Astrocyte (in vitro differentiated cells and primary cell): ENCODE results near the gene INAVA.

Experiments
- CTCF ChIP-seq: IDR thresholded peaks from 2 replicates; pipeline ENCODE4 v1.5.1; 2011; ENCODE audit warnings: low read depth, mild to moderate bottlenecking, inconsistent platforms, low read length, moderate library complexity; ENCODE audit not compliant: insufficient read depth
- EZH2 ChIP-seq: IDR thresholded peaks from 2 replicates; pipeline ENCODE4 v1.6.1; 2012; ENCODE audit warnings: mild to moderate bottlenecking, low read length, inconsistent platforms; ENCODE audit not compliant: insufficient read depth

GRCh38 chr1:200901350-200901749 is 6.7 kb downstream of the INAVA start:
- no peak for TF ChIP-seq CTCF
- TF ChIP-seq EZH2, result no peak
